Dermis blood vessel endothelial cell (primary cell): ENCODE results near the gene ABCD3. TPM values are rescaled to one million over a fixed set of nuclear protein-coding genes. Genes with fewer than 3 reads are reported as not detected.

Experiments used
- DNase-seq: peaks from one replicate; pipeline ENCODE4 v3.0.0; 2010
- total RNA-seq: library from RNA; depleted of rRNA; stranded (reverse); fragments of >200 nt; gene quantifications from 2 replicates; pipeline ENCODE4 v1.2.3, GENCODE V29; 2014

The ABCD3 gene
- total RNA-seq, 1 donor from 2014 or later = 36.9 TPM

GRCh38 chr1:94463056-94463764 lies 45.0 kb downstream of the ABCD3 start:
- DNase-seq = peak; percentile 24

DNA sequence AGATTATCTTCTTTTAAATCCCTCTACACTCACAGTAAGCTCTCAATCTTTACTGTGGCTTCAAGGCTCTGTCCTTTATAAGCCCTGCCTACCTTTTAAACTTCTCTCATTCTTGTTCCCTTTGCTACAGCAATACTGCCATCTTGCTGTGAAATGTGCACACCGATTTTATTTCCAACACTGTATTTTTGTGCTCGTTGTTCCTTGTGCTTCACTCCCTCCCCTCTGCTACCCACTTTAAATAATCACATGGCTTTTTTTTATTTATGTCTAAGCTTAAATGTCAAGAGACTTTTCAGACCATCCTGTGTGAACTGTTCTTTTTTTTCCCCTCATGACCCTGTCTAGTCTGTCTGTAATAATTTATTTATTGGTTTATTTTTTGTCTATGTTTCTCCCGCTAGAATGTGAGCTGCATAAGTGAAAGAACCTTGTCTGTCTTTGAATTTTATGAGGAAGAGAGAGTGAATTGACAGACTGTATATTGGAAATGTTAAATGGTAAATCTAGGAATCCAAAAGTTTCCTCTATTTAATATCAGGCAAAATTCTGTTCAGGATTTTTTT lies 45.7 kb downstream of the ABCD3 start:
- DNase-seq = peak; percentile 71

GRCh38 chr1:94468708-94469107 lies 50.5 kb downstream of the ABCD3 start:
- no peak for DNase-seq

DNA sequence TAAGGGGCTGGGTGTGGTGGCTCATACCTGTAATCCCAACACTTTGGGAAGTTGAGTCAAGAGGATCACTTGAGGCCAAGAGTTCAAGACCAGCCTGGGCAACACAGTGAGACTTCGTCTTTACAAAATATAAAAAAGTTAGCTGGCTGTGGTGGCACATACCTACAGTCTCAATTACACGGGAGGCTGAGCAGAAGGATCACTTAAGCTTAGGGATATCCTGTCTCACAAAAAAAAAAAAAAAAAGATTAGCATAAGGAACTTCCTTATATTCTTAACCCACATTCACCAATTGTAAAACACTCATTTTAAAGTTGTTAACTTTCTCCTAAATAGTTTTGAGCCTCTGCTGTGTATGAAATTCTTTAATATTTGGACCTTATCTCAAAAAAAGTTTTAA lies 53.1 kb downstream of the ABCD3 start:
- DNase-seq = no peak

- no peak for DNase-seq
Measured at GRCh38 chr1:94475232-94475631, 57.0 kb downstream of the ABCD3 start.

DNA sequence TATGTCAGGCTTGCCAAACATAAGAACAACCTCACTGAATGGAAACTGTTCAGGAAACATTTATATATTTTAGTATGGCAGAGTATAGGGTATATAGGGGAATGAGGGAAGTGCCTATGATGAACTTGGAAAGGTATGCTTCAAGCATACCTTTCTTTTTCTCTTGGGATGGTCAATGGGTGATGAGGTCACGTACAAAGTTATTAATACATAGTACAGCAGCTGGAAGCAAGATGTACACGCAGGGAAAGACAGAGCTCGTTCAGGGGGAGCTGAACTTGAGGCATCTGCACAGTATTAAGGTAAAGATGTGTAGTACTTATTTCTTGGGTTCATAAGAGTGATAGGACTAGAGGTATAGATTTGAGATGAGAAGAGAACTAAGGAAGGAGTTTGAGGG lies 61.5 kb downstream of the ABCD3 start:
- no peak for DNase-seq

- DNase-seq = peak; percentile 85
Measured at GRCh38 chr1:94481473-94481933, 63.3 kb downstream of the ABCD3 start.

DNA sequence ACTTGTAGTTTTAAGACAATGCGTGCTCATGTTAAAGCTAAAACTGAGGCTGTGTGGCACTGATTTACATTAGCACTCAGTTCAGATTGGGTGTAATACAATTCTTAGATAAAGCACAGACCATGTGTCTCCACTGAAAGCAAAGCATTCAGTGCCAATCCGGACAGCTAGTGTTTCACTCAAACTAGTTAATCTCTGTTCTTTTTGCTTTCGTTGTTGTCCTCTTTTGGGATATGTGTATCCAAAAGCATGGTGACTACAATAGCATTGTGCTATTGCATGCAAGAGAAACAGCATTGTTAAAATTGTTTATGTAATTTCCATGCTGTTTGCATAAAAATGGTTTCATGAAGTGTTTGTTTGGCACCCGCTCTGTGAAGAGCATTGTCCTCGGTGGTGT lies 68.8 kb downstream of the ABCD3 start:
- DNase-seq = no peak

DNA sequence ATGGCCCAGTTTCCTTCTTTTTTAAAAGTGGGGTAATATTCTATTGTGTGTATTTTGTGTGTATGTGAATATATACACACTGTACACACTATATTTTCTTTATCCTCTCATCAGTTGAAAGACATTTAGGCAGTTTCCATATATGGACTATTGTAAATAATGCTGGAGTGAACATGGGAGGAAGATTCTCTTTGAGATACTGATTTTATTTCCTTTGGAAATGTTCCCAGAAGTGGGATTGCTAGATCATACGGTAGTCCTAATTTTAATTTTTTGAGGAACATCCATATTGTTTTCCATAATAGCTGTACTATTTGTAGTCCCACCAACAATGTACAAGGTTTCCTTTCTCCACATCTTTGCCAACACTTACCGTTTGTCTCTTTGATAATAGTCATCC lies 72.4 kb downstream of the ABCD3 start:
- no peak for DNase-seq

- DNase-seq = peak; percentile 38
Measured at GRCh38 chr1:94496076-94496755, 78.0 kb downstream of the ABCD3 start.

- no peak for DNase-seq
Measured at GRCh38 chr1:94501426-94501825, 83.2 kb downstream of the ABCD3 start.

DNA sequence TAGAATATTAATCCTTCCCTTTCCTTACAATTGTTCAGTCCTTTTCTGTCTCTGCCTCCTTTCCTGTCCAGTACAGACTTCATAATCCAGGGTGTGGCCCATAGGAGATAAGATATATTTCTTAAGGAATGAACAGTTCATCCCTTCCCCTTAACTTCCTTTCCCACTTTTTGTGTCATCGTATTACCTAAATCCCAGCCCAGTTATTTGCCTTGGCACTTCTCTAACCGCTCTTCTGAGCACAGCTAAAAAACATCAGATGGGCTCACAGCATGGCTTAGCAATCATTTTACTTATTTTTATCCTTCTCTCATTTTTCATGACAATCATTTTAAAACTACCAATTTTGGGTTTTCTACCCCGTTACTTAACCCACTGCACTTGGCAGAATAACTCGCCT lies 83.7 kb downstream of the ABCD3 start:
- no peak for DNase-seq

DNA sequence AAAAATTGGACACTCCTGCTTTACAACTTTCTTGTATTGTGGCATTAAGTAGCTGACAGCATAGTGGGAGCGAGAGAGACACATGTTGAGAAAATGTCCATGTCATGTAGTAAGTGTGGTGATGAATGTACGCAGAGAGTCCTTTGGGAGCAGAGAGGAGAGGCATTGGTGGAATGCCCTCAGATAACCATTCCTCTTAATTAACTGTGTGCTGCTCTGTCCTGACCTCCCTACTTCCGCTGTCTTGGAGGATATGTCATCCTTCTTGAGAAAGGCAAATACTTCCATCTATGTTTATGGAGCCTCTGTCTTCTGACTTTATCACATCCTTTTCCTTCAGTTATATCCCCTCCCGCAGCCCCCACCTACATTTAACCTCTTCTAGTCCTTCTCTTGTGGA lies 85.0 kb downstream of the ABCD3 start:
- no peak for DNase-seq

DNA sequence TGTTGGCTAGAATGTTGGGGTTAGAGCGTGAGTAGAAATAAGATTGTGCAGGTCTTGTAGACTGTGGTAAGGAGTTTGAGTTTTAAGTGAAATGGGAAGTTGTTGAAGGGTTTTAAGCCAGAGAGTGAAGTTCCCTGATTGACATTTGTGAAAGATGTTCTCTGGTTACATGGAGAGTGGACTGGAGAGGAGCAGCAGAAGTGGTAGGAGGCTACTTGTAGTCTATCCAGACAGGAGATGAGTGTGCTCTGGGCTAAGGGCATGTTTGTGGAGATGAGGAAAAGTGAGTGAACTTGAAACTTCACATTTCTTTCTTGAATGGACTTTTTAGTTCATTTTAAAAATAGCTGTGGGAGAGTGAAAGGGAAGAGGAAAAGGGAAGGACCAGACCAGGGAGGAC lies 86.4 kb downstream of the ABCD3 start:
- DNase-seq = no peak

DNA sequence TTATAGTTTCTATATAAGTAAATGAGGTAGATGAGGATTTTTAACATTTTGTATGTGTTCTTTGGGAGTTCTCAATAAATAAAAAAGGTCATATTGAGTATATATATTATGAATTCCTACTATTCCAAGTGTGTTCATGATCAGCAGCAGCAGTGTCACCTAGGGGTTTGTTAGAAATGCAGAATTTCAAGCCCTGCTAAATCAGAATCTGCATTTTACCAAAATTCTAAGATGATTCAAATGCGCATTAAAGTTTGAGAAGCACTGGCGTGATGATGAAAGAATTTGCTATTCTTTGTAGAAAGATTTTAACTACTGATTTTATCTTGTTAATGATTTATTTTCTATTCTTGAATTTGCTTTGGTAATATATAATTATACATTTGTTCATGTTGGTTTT lies 94.6 kb downstream of the ABCD3 start:
- no peak for DNase-seq

DNA sequence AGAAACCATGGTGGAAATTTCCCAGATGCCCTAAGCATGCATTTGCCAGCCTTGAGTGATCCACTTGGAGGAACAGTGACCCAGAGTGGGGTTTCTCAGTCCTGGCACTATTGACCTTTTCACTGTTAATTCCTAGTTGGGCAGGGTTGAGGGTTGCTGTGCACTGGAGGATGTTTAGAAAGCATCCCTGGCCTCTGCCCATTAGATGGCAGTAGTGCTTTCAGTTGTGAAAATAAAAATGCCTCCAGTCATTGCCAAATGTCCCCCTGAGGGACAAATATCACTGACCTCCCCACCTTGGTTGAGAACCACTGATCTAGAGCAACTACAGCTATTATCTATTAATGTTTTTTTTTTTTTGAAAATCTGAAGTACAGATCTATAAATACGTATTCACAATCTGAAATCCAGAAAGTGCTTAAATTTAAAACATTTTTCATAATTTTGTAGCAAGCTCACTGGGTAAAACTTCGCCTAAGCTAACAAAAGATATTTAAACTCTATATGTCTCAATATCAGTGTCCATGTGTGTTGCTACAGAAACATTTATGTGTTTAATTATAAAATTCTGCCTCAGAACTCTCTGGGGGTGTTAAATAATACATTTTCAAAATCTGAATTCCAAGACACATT lies 96.0 kb downstream of the ABCD3 start:
- peak; percentile 60 for DNase-seq

DNA sequence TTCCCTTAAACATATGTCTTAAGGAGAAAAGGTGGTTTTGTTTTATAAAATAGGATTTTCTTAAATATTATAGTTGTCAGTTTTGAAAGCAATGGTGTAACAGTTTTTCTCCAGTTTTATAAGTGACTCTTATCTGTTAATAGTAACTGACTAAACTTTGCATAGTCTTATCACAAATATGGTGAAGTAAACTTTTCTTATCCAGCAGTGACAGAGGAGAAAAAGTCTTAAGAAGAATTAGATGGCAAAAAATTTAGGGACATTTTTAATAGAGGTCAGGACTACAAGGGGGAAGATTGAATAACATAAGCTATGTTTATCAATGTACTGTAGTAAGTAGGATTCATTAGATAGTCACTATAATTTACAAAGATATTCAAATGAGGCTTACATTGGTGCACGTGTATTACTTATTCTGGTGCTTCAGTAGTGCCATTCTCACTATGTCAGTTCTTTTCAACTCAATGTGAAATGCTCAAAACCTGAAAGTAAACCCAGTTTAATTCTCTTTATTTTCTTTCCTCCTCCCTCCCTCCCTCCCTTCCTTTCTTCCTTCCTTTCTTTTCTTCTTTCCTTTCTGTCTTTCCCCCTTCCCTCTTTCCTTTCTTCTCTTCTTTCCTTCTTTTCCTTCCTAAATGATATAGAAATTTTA lies 97.2 kb downstream of the ABCD3 start:
- DNase-seq = no peak

GRCh38 chr1:94519351-94519750 lies 101.2 kb downstream of the ABCD3 start:
- no peak for DNase-seq

DNA sequence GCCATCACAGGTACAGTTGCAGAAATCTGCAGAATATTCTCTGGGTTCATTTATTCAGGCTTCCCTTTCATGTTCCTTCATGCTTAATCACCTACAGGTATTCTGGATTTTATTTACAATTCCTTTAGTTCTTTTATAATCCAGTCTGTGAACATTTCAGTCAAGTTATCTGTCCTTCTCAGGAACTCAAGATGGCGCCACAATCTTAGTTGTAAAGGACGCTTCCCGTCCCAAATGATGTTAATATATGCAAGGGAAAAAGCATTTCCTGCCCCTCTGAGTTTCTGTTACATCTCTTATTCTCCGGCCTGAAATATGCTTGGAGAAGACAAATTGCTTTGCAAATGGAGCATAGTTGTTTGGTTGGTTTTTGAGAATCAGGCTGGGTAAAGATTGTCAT lies 104.1 kb downstream of the ABCD3 start:
- peak; percentile 73 for DNase-seq

GRCh38 chr1:94524531-94524930 lies 106.3 kb downstream of the ABCD3 start:
- DNase-seq = no peak

GRCh38 chr1:94526152-94526980 lies 108.2 kb downstream of the ABCD3 start:
- no peak for DNase-seq

DNA sequence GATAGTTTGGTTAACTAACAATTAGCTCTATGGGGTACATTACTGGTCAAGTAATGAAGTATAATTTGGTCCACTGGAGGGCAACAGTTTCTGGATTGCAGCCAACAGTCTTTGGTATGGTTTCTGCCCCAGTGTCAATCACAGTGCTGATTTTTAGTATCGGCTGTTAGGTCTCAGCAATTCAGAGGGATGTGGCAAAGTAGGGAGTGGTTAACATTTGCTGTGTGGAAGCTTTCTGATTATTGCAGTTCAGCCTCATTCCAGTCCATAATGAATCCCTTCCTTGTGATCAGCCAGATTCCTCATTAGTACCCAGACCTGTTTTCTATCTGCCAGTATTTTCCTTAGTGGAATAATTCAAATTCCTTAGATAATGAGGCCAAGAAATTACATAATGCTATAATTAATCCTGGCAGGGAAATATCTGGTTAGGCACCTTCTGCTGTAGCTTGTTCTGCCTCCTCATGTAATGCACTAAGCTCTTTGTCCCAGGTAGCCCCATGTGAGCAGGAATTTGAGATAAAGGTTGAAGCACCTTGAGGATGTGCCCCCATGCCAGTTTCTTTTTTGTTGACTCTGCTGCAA lies 109.3 kb downstream of the ABCD3 start:
- peak; percentile 51 for DNase-seq
